HUES6 (cell line): ENCODE measurements around the gene GBP6.

Source experiments
- H3K27ac ChIP-seq: 2 replicates; pipeline ENCODE4 v1.7.0; 2013; ENCODE audit warnings: low read depth, mild to moderate bottlenecking, low read length, inconsistent platforms
- H3K27me3 ChIP-seq: 2 replicates; pipeline ENCODE4 v1.6.1; 2013; ENCODE audit warnings: low read length; ENCODE audit not compliant: control insufficient read depth, insufficient read depth
- H3K36me3 ChIP-seq: 2 replicates; pipeline ENCODE4 v1.6.1; 2013; ENCODE audit warnings: low read length; ENCODE audit not compliant: control insufficient read depth, insufficient read depth
- H3K4me1 ChIP-seq: 2 replicates; pipeline ENCODE4 v1.6.1; 2013; ENCODE audit warnings: low read length; ENCODE audit not compliant: control insufficient read depth, insufficient read depth
- H3K4me3 ChIP-seq: 2 replicates; pipeline ENCODE4 v1.5.1; 2013; ENCODE audit warnings: low read depth, low read length
- H3K9ac ChIP-seq: one replicate; pipeline ENCODE4 v1.6.1; 2013; ENCODE audit warnings: mild to moderate bottlenecking, low read length
- H3K9me3 ChIP-seq: 2 replicates; pipeline ENCODE4 v1.6.1; 2013; ENCODE audit warnings: low read depth, low read length; ENCODE audit not compliant: control insufficient read depth, insufficient read depth

GBP6 gene

DNA sequence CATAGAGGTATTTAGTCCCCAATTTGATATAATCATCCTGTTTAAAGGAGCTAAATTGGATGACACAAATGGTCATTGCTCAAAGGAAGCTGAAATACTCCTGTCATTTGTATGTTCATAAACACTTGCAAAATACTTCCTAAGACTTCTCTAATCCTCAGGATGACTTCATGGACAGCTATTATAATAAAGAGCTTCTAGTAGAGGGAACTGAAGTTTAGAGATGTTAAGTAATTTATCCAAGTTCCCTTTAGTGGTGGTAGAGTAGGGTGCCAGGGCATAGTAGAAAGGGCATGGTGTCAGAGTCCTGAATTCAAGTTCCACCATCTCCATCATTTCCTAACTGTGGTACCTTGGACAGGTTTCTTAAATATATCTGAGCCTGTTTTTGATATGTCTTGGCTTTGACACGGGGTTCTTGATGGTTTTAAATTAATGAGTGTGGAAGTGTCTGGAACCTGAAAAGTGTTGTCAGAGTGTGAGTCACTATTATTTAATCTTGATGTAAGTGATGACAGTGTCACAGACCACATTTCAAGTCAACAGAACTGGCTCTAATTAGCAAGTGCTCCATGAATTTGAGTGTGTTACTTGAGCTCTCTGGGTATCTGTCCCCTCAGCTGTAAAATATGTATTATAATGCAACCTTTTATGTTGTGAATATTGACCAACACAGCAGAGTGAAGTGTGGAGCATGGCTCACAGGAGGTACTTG, 12.1 kb upstream of the GBP6 start:
- no peak overlapping the region for H3K27ac ChIP-seq

DNA sequence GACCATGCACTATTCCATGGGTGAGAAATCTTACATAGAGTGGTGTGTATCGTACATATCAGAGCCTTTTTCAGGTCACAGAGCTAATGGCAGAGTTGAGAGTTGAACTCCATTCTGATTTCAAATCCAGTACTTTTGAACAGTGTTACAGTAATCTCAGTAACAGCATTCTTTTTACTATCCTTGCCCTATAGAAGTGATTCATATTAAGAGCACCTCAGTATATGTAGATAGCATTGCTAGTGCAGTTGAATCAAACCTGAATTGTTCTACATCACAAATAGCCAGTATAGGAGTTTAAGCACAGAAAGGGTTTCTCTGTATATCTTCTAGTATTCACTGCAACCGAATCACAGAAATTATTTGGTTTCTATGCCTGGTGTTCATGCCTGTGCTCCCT, 11.4 kb upstream of the GBP6 start:
- H3K27me3 ChIP-seq: no peaks in the 10 kb centered on the region
- H3K9me3 ChIP-seq: no peaks in the 10 kb centered on the region
- no peak overlapping the region for H3K4me3 ChIP-seq
- no peaks in the 10 kb centered on the region for H3K4me1 ChIP-seq
- H3K36me3 ChIP-seq: no peaks in the 10 kb centered on the region
- no peak overlapping the region for H3K9ac ChIP-seq
- H3K27ac ChIP-seq: no peak overlapping the region

More for the DNA sequence above, 12.1 kb upstream of the GBP6 start:
- Histone ChIP-seq H3K9ac (no peak overlapping the region), H3K4me3 (no peak overlapping the region), H3K4me1 (no peaks in the 10 kb centered on the region), H3K27me3 (no peaks in the 10 kb centered on the region), H3K9me3 (no peaks in the 10 kb centered on the region), H3K36me3 (no peaks in the 10 kb centered on the region)

DNA sequence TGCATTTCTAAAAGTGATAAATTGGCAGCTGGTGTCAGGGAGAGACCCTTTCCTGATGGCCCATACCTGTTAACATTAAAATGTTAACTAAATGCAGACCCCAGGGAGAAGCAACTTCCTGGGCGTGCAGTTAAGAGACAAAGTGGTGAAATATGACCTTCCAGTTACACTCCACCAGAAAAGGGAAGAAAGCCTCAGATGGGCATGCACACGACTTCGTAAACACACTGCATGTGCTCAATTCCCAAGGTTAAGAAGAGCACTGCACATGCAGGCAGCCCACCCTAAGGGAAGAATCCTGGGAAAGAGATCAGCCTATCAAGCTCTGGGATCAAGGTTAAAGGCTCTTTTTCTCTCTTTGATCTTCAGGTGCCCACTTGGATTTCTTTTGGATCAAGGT, 9.7 kb upstream of the GBP6 start:
- no peaks in the 10 kb centered on the region for H3K36me3 ChIP-seq
- H3K27me3 ChIP-seq: no peaks in the 10 kb centered on the region
- no peak overlapping the region for H3K9ac ChIP-seq
- no peaks in the 10 kb centered on the region for H3K9me3 ChIP-seq
- no peak overlapping the region for H3K4me3 ChIP-seq
- no peaks in the 10 kb centered on the region for H3K4me1 ChIP-seq
- no peak overlapping the region for H3K27ac ChIP-seq

DNA sequence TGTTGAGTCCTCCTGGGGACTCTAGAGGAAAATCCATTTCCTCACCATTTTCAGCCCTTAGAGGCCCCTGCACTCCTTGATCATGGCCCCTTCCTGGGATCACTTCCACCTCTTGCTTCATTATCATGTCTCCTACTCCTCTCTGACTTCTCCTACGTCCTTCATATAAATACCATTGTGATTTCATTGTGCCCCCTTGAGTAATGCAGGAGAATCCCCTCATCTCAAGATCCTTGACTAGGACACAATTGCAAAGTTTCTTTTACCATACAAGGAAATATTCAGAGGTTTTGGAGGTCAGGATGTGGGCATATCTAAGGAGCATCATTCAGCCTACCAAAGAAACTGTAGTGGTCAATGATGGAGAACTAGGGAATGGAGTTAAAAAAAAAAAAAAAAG, 8.8 kb upstream of the GBP6 start:
- Histone ChIP-seq H3K36me3 (no peaks in the 10 kb centered on the region), H3K9me3 (no peaks in the 10 kb centered on the region), H3K9ac (no peak overlapping the region), H3K27me3 (no peaks in the 10 kb centered on the region), H3K27ac (no peak overlapping the region), H3K4me3 (no peak overlapping the region), H3K4me1 (no peaks in the 10 kb centered on the region)

DNA sequence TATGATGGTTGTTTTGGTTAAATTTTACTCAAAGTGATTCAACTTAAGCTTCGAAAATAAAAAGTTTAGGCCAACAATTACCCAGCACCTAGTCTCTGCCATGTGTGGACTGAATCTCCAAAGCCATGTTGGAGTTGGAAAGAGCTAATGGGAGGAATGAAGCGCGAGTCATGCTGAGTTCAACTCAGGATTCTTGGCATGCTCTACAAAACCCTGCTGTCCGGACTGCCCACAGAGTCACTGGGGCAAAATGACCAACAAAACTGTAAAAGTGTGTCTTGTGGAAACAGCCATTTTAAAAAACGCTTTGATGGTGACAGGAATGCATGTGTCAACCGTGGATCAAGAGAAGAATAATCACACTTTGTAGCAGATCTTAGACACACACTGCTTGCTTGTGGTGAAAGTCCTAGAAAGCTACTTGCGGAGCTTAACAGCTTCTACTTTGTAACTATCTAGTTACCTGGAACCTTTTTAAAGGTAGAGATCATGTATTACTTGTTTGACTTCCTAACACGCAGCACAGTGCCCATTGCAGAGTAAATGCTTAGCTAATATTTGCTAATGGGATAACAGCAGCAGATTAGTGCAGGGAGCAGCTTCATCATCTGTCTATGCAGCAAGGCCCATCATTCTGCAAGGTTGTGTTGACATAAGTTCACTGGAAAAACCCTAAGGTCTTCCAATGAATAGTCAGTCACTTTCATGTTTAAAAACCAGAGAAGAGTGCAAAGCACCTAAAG, 7.0 kb upstream of the GBP6 start:
- Histone ChIP-seq H3K36me3 (no peaks in the 10 kb centered on the region), H3K4me3 (no peak overlapping the region), H3K9ac (no peak overlapping the region), H3K9me3 (no peaks in the 10 kb centered on the region), H3K27ac (no peak overlapping the region), H3K27me3 (no peaks in the 10 kb centered on the region), H3K4me1 (peaks cover 4% of the 10 kb centered on the region)

DNA sequence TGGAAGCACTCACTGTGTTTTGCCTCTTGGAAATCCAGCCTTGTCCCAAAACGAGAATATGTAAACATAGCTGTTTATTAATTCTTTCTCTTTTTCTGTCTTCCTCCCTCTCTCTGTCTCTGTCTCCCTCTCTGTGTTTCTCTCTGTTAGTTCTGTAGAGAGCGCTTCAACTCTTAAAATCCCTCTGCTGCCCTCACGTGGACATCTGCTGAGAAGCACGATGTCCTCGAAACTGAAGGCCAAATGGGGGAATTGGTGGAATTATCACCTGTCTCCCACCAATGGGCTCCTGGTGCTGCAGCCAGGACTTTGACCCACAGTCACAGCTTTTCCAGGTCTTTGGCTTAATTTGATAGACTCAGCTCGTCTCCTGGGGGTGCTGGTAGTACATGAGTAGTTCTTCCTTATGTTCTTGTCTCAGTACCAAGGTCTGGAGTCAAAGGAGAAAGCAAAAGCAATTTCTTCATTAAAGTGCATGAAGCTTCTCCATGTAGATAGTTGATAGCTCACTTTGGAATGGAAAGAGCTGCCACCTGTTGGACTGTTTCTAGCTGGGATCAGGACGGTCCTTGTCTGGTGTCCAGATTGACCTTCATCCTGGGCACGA, 5.5 kb upstream of the GBP6 start:
- Histone ChIP-seq H3K9me3 (no peaks in the 10 kb centered on the region), H3K4me1 (peaks cover 8% of the 10 kb centered on the region), H3K27ac (no peak overlapping the region)

DNA sequence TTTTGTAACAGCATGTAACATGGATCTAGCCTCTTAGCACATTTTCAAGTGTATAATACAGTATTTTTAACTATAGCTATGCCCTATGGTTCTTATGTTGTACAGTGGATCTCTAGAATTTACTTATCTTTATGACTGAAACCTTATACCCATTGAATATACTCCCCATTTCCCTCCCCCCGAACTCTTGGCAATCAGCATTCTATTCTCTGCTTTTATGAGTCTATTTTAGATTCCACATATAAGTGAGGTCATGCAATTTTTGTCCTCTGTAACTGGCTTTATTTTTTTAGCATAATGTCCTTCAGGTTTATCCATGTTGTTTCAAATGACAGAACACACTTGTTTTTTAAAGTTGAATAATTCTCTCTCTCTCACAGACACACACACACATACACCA, 3.1 kb upstream of the GBP6 start:
- Histone ChIP-seq H3K4me3 (no peak overlapping the region), H3K27me3 (no peaks in the 10 kb centered on the region), H3K9ac (no peak overlapping the region), H3K36me3 (no peaks in the 10 kb centered on the region), H3K27ac (no peak overlapping the region), H3K4me1 (peaks cover 16% of the 10 kb centered on the region), H3K9me3 (no peaks in the 10 kb centered on the region)

More for the DNA sequence above, 5.5 kb upstream of the GBP6 start:
- Histone ChIP-seq H3K9ac (no peak overlapping the region), H3K4me3 (no peak overlapping the region), H3K36me3 (no peaks in the 10 kb centered on the region), H3K27me3 (no peaks in the 10 kb centered on the region)

DNA sequence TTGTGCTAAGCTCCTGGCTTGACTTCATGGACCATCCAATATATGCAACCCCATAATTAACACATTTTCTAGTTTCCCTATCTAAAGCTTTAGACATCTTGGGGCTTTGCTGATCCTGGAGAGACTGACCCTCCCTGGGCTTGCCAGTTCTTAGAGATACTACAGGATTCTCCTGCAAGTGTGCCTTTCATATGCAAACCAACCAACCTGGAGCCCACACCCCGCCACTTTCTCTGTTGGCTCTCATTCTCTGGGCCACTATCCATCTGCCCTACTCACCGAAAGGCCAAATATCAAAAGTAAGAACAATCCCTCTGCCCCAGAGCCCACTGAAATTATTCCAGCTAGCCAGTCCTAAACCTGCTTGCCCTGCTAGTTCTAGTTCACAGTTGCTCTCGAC, 2.2 kb upstream of the GBP6 start:
- Histone ChIP-seq H3K27ac (no peak overlapping the region), H3K27me3 (no peaks in the 10 kb centered on the region), H3K4me1 (peaks cover 16% of the 10 kb centered on the region), H3K9ac (no peak overlapping the region), H3K9me3 (no peaks in the 10 kb centered on the region), H3K4me3 (no peak overlapping the region), H3K36me3 (no peaks in the 10 kb centered on the region)

DNA sequence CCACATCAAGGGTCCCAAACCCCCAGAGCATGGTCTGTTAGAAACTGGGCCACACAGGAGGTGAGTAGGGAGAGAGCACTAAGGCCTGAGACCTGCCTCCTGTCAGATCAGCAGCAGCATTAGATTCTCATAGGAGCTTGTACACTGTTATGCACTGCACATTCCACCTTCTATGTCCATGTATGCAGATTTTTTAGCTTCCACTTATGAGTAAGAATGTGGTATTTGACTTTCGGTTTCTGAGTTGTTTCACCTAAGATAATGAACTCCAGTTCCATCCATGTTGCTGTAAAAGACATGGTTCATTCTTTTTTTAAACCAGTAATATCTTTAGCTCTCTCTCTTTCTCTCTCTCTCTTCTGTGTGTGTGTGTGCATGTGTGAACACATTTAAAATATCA, 663 bp upstream of the GBP6 start:
- no peak overlapping the region for H3K4me3 ChIP-seq
- no peak overlapping the region for H3K9ac ChIP-seq
- H3K27me3 ChIP-seq: no peaks in the 10 kb centered on the region
- H3K36me3 ChIP-seq: no peaks in the 10 kb centered on the region
- peaks cover 16% of the 10 kb centered on the region for H3K4me1 ChIP-seq
- no peak overlapping the region for H3K27ac ChIP-seq
- H3K9me3 ChIP-seq: no peaks in the 10 kb centered on the region

DNA sequence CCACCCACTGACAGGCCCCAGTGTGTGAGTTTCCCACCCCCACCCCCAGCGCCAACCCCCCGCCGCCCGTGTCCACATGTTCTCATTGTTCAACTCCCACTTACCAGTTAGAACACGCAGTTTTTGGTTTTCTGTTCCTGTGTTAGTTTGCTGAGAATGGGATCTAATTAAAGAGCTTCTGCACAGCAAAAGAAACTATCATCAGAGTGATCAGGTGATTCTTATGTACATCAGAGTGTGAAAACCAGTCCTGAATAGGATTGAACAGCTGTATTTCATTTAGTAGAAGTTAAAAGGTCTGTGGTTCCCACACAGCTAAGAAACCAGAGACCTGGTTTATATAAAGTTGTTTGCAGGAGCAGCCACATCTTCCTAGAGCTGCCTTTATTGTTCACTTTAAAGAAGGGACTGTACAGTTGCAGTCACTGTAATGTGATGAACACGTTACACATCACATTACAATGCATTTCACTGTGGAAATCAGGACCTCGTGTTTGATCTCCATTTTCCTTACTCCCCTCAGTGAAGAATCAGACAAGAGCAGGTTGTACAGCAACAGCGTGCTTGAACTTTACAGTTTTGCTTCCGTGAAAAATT, 1.2 kb downstream of the GBP6 start:
- Histone ChIP-seq H3K9ac (no peak overlapping the region), H3K9me3 (no peaks in the 10 kb centered on the region), H3K4me1 (peaks cover 16% of the 10 kb centered on the region), H3K36me3 (no peaks in the 10 kb centered on the region), H3K27ac (no peak overlapping the region), H3K4me3 (no peak overlapping the region), H3K27me3 (no peaks in the 10 kb centered on the region)

DNA sequence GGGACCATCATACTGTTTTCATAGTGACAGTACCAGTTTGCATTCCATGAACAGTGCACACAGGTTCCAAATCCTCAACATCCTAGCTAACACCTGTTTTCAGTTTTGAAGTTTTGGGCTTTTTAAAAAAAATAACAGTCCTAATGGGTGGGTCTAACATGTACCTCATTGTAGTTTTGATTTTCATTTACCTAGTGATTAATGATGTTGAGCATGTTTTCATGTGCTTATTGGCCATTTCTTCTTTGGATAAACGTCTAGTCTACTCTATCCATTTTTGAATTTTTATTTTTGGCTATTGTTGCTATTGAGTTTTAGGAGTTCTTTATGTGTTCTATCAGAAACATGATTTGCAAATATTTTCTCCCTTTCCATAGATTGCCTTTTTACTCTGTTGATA, 3.4 kb downstream of the GBP6 start:
- Histone ChIP-seq H3K4me3 (no peak overlapping the region), H3K27me3 (no peaks in the 10 kb centered on the region), H3K9ac (no peak overlapping the region), H3K4me1 (peaks cover 8% of the 10 kb centered on the region), H3K27ac (no peak overlapping the region), H3K36me3 (no peaks in the 10 kb centered on the region), H3K9me3 (no peaks in the 10 kb centered on the region)
